SK-N-SH (cell line): ENCODE measurements around the gene SH2D4B.

Experiments
- MEF2A ChIP-seq: IDR thresholded peaks from 2 replicates; pipeline ENCODE4 v1.4.0; 2012; ENCODE audit warnings: low read depth, borderline replicate concordance
- RCOR1 ChIP-seq: fragments of 150-350 bp; IDR thresholded peaks from 2 replicates; pipeline ENCODE4 v1.6.1; 2017; ENCODE audit warnings: antibody characterized with exemption, low read length
- SIN3A ChIP-seq: IDR thresholded peaks from 2 replicates; pipeline ENCODE4 v1.6.1; 2012; ENCODE audit warnings: low read depth, mild to moderate bottlenecking, low read length, moderate library complexity, borderline replicate concordance
- SMC3 ChIP-seq: IDR thresholded peaks from 2 replicates; pipeline ENCODE4 v1.6.1; 2012; ENCODE audit warnings: low read depth, low read length, improper control_type of control experiment
- TAF1 ChIP-seq: IDR thresholded peaks from 2 replicates; pipeline ENCODE4 v1.6.1; 2012; ENCODE audit warnings: low read depth, mild to moderate bottlenecking, low read length, moderate library complexity, borderline replicate concordance

GRCh38 chr10:80500572-80501380 lies 36.9 kb upstream of the SH2D4B start:
- TF ChIP-seq SMC3 (no peak), SIN3A (no peak), MEF2A (no peak), RCOR1 (no peak), TAF1 (no peak)
